GM18520 (cell line): Measurements from ENCODE around the gene CUL4A.
"Not testable (repeated sequence)": the region's sequence is repeated elsewhere in the genome, so short reads cannot be mapped to it uniquely, and the experiment has no call there.

Experiments used
- ATAC-seq: cut with Tn5 transposase; IDR thresholded peaks from one replicate; pipeline ENCODE4 v1.9.1; 2021; ENCODE audit not compliant: unreplicated experiment

CUL4A gene

DNA sequence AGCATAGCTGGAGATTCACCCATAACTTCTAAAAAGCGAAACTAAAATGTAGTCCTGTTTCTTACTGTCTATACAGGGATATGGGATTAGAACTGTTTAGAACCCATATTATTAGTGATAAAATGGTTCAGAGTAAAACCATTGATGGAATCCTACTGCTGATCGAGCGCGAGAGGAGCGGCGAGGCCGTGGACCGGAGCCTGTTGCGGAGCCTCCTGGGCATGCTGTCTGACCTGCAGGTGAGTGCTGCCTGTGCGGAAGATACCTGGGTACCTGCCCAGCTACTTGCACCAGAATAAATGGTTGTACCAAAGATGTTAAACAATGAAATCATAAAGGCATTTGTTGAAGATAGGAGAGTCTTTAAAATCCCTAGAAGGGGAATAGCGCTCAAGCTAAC, 23.7 kb downstream of the CUL4A start:
- no peak for ATAC-seq

GRCh38 chr13:113238536-113238935, 29.1 kb downstream of the CUL4A start:
- no peak for ATAC-seq

DNA sequence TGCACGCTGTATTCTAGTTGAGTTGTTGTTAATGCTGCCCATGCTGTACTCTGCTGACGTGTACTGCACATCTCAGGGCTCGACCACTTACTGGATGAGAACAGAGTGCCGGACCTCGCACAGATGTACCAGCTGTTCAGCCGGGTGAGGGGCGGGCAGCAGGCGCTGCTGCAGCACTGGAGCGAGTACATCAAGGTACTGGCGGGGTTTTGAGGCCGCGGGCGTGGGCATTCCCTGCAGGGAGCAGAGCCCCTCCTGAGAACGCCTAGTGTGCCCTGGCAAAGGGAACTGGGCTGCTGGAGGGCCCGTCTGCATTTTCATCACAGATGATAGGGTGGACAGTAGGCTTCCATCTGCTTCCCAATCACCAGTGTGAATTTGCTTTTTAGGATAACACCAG, 29.9 kb downstream of the CUL4A start:
- ATAC-seq: no peak

DNA sequence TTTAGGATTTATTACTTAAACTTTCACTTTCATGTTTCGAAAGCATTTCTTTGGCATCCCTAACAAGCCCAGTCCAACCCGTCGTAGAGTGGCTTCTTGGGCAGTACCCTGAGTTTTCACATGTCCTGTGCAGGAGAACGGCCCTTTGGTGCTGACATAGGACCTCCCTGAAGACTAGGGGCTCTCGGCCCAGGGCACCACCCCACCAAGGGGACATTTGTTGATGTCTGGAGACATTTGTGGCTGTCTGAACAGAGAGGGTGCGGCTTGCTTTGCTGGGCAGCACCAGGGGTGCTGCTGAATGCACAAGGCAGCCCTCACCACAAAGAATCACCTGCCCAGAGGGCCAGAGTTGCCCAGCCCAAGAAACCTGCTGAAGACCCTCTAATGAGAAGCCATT, 30.6 kb downstream of the CUL4A start:
- ATAC-seq: no peak

GRCh38 chr13:113241623-113242022, 32.2 kb downstream of the CUL4A start:
- not testable (repeated sequence) for ATAC-seq

- ATAC-seq: no peak
Measured at GRCh38 chr13:113243847-113244246, 34.4 kb downstream of the CUL4A start.

DNA sequence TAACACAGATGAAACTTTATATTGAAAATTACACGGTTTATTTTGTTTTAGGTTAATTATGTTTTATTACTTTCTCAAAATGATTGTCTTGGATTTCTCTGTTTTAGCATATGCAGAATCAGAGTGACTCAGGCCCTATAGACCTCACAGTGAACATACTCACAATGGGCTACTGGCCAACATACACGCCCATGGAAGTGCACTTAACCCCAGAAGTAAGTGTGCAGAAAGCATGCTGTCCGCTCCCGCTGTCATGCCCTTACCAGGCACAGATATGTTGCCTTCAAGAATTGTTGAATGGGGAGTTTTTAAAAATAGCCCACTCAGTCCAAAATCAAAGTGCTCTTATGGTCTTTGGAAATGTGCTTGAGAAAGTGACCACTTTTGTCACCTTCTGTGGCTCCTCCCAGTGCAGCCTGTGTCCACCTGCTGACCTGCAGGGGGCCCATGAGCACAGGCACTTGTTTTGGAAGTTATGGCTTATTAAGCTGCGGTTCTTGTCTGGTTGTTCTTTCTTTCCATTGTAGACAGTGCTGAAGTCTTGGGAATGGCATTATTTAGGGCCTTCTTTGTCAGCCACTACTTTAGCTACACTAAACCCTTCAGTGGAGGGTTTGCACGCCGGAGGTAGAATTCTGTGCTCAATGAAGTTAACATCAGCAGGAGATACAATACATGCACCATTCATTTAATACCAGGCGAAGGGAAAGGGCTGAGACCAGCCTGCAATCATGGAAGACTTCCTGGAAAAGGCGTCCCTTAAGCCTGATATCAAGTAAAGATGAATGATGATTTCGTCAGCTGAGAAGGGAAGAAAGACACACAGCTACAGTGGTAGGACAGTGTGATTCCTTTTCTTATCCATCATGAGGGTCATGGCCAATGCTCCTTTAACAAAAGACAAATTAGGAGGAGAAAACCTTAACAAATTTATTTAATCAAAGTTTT, 36.7 kb downstream of the CUL4A start:
- no peak for ATAC-seq

- no peak for ATAC-seq
Measured at GRCh38 chr13:113252516-113253095, 43.2 kb downstream of the CUL4A start.

DNA sequence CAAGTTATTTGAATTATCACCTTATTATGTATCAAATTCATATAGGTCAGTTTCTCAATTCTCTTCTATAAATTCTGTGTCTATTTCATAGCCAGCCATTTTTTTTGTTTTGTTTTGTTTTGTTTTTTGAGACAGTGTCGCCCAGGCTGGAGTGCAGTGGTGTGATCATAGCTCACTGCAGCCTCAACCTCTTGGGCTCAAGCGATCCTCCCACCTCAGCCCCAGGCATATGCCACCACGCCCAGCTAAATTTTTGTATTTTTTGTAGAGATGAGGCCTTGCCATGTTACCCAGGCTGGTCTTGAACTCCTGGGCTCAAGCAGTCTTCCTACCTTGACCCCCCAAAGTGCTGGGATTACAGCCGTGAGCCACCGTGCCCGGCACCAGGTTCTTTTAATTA, 48.5 kb downstream of the CUL4A start:
- not testable (repeated sequence) for ATAC-seq

GRCh38 chr13:113258321-113259054, 49.1 kb downstream of the CUL4A start:
- ATAC-seq: no peak

GRCh38 chr13:113260996-113261395, 51.6 kb downstream of the CUL4A start:
- no peak for ATAC-seq

DNA sequence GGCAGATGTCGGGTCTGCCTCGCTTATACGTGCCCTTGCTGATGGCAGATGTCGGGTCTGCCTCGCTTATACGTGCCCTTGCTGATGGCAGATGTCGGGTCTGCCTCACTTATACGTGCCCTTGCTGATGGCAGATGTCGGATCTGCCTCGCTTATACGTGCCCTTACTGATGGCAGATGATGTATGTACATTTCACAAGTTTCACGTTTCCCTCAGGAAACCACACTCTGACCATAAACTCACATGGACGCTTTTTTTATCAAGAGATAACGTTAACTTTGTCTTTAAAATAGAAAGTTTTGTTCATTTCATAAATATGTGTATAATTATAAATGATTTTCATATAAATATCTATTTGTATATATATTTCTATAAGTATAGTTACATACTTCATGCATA, 53.6 kb downstream of the CUL4A start:
- not testable (repeated sequence) for ATAC-seq

- ATAC-seq: no peak
Measured at GRCh38 chr13:113267642-113268405, 58.4 kb downstream of the CUL4A start.

DNA sequence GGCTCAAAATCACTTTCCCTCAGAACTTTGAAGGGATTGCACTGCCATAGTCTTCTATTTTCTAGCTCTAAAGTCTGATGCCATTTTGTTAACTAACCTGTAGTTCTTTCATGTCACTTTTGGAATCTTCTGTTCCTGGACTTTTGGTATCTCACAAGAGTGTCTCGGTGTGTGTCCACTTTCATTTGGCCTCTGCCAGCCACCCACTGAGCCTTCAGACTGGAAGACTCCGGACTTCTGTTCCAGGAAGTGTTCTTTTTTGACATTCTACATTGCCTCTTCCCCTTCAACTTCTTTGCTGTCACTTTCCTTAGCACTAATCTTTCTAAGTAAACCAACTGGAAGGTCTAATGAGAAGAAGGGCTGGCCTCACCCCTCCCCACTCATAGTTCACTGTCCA, 62.6 kb downstream of the CUL4A start:
- no peak for ATAC-seq

DNA sequence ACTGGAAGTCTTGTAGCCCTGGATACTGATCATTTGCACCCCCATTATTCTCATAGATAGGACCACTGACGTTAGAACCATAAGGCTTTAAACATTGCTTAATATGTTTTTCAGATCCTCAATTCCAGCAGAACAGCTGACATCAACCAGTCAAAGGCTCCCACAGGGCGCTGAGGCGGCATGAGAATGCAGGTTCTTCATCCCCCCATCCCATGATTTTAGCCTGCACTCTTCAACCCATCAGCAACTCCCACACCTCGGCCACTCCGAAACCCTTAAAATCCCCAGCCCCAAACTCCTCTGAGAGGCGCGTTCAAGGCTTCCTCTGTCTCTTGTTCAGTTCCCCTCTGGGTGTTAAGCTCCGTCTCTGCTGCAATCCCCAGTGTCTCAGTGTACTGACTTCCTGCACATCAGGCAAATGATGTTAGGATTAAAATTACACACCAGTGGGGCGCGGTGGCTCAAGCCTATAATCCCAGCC, 63.3 kb downstream of the CUL4A start:
- ATAC-seq: no peak

GRCh38 chr13:113273321-113273720, 63.9 kb downstream of the CUL4A start:
- ATAC-seq: no peak

- no peak for ATAC-seq
Measured at GRCh38 chr13:113273851-113274590, 64.6 kb downstream of the CUL4A start.

DNA sequence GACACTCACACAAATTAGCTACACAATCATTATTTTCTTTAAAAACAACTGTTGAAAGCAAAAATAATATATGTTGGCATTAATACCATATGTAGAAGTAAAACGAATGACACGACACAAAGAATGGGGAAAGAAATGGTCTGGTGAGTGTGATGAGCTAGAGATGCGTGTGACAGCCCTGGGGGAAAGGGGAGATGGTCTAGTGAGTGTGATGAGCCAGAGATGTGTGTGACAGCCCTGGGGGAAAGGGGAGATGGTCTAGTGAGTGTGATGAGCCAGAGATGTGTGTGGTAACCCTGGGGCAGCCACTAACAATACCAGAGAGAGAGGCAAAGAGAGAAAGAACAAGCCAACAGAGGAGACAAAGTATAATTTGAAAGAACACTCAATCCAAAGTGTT, 65.3 kb downstream of the CUL4A start:
- no peak for ATAC-seq

- ATAC-seq: no peak
Measured at GRCh38 chr13:113275387-113275786, 66.0 kb downstream of the CUL4A start.

- no peak for ATAC-seq
Measured at GRCh38 chr13:113280126-113280525, 70.7 kb downstream of the CUL4A start.
